ENCODE results near the gene FBXO48. TPM values are rescaled to one million over a fixed set of nuclear protein-coding genes. Genes with fewer than 3 reads are reported as not detected.
A peak's percentile ranks its signal among the peaks of the same experiment; 100 is the strongest.

Gene FBXO48
- total RNA-seq, 1 experiment from 2014 or later: 1.7 TPM

GRCh38 chr2:68482296-68482820 is 15.3 kb upstream of the FBXO48 start:
- DNase-seq (ENCODE audit: unreplicated experiment): peak; percentile 17
- BruUV-seq (replicated peaks): no TSS peak
- Mint-ChIP-seq H3K27me3 (ENCODE audit: insufficient read depth, unreplicated experiment) (no peaks in the 10 kb centered on the region), H3K4me3 (ENCODE audit: unreplicated experiment) (no peak overlapping the region), H3K27ac (ENCODE audit: low read depth, unreplicated experiment) (no peak overlapping the region), H3K4me1 (ENCODE audit: insufficient read depth, unreplicated experiment) (peaks cover 9% of the 10 kb centered on the region), H3K36me3 (ENCODE audit: insufficient read depth, unreplicated experiment) (no peaks in the 10 kb centered on the region), H3K9me3 (ENCODE audit: unreplicated experiment) (no peaks in the 10 kb centered on the region)
- CTCF ChIA-PET: interaction anchor here (0.5 to 1.5 kb wide), 4 partner anchors 113 to 443 kb away, joined by 3 to 5 read pairs (median 4); no protein-coding TSS in a partner anchor
- POLR2A ChIA-PET: interaction anchor here (0.6 kb wide), 1 partner anchor 325 kb away, joined by 5 read pairs; no protein-coding TSS in a partner anchor
- intact Hi-C loops (cut with micrococcal nuclease): no loop called here
- no peak for TF ChIP-seq CTCF (IDR thresholded peaks at IDR 0.05; ENCODE audit: unreplicated experiment)

- H3K4me1 Mint-ChIP-seq (ENCODE audit: insufficient read depth, unreplicated experiment): peaks cover 9% of the 10 kb centered on the region
- H3K4me3 Mint-ChIP-seq (ENCODE audit: unreplicated experiment): no peak overlapping the region
- H3K36me3 Mint-ChIP-seq (ENCODE audit: insufficient read depth, unreplicated experiment): no peaks in the 10 kb centered on the region
- ChIA-PET CTCF (interaction anchor here (0.6 to 2.3 kb wide), 5 partner anchors 9 to 521 kb away, joined by 3 to 7 read pairs (median 6); no protein-coding TSS in a partner anchor), POLR2A (interaction anchor here (1.5 kb wide), 1 partner anchor 14 kb away, joined by 5 read pairs; no protein-coding TSS in a partner anchor)
- H3K27me3 Mint-ChIP-seq (ENCODE audit: insufficient read depth, unreplicated experiment): no peaks in the 10 kb centered on the region
- intact Hi-C loops (cut with micrococcal nuclease): no loop called here
- BruUV-seq (replicated peaks): no TSS peak
- DNase-seq (ENCODE audit: unreplicated experiment): no peak
- TF ChIP-seq CTCF (IDR thresholded peaks at IDR 0.05; ENCODE audit: unreplicated experiment): no peak
- H3K9me3 Mint-ChIP-seq (ENCODE audit: unreplicated experiment): no peaks in the 10 kb centered on the region
- no peak overlapping the region for H3K27ac Mint-ChIP-seq (ENCODE audit: low read depth, unreplicated experiment)
These were observed 11.6 kb upstream of the FBXO48 start for GRCh38 chr2:68478688-68479087.

GRCh38 chr2:68476454-68476853 is 9.4 kb upstream of the FBXO48 start:
- no peak for DNase-seq (ENCODE audit: unreplicated experiment)
- H3K36me3 Mint-ChIP-seq (ENCODE audit: insufficient read depth, unreplicated experiment): peaks cover 6% of the 10 kb centered on the region
- no peaks in the 10 kb centered on the region for H3K9me3 Mint-ChIP-seq (ENCODE audit: unreplicated experiment)
- H3K27ac Mint-ChIP-seq (ENCODE audit: low read depth, unreplicated experiment): no peak overlapping the region
- no peaks in the 10 kb centered on the region for H3K4me1 Mint-ChIP-seq (ENCODE audit: insufficient read depth, unreplicated experiment)
- no peaks in the 10 kb centered on the region for H3K27me3 Mint-ChIP-seq (ENCODE audit: insufficient read depth, unreplicated experiment)
- POLR2A ChIA-PET: no interaction called here
- BruUV-seq (replicated peaks): no TSS peak
- H3K4me3 Mint-ChIP-seq (ENCODE audit: unreplicated experiment): no peak overlapping the region
- CTCF ChIA-PET: interaction anchor here (1.2 kb wide), 1 partner anchor 233 kb away, joined by 4 read pairs; no protein-coding TSS in a partner anchor
- TF ChIP-seq CTCF (IDR thresholded peaks at IDR 0.05; ENCODE audit: unreplicated experiment): no peak
- intact Hi-C loops (cut with micrococcal nuclease): no loop called here

GRCh38 chr2:68475576-68475975 is 8.5 kb upstream of the FBXO48 start:
- no peaks in the 10 kb centered on the region for H3K4me1 Mint-ChIP-seq (ENCODE audit: insufficient read depth, unreplicated experiment)
- no peak overlapping the region for H3K4me3 Mint-ChIP-seq (ENCODE audit: unreplicated experiment)
- peaks cover 6% of the 10 kb centered on the region for H3K36me3 Mint-ChIP-seq (ENCODE audit: insufficient read depth, unreplicated experiment)
- H3K9me3 Mint-ChIP-seq (ENCODE audit: unreplicated experiment): no peaks in the 10 kb centered on the region
- BruUV-seq (replicated peaks): no TSS peak
- ChIA-PET POLR2A (interaction anchor here (0.5 to 1.0 kb wide), 2 partner anchors 10 to 1003 kb away, joined by 3 read pairs; no protein-coding TSS in a partner anchor), CTCF (no interaction called here)
- intact Hi-C loops (cut with micrococcal nuclease): no loop called here
- TF ChIP-seq CTCF (IDR thresholded peaks at IDR 0.05; ENCODE audit: unreplicated experiment): no peak
- DNase-seq (ENCODE audit: unreplicated experiment): no peak
- no peaks in the 10 kb centered on the region for H3K27me3 Mint-ChIP-seq (ENCODE audit: insufficient read depth, unreplicated experiment)
- no peak overlapping the region for H3K27ac Mint-ChIP-seq (ENCODE audit: low read depth, unreplicated experiment)
